WI38 (cell line): ENCODE measurements around the gene MND1.

ENCODE experiments used
- H3K4me3 ChIP-seq: 2 replicates; pipeline ENCODE4 v1.5.1; 2011; ENCODE audit warnings: low read depth, mild to moderate bottlenecking, control low read depth, low read length
- TF ChIP-seq, protein P1 (sequence below): IDR thresholded peaks from 2 replicates; pipeline ENCODE4 v1.5.1; 2012; ENCODE audit warnings: low read depth, mild to moderate bottlenecking, control low read depth, low read length

Gene MND1

GRCh38 chr4:153365003-153365402 is 20.5 kb downstream of the MND1 start:
- TF ChIP-seq, protein P1, sequence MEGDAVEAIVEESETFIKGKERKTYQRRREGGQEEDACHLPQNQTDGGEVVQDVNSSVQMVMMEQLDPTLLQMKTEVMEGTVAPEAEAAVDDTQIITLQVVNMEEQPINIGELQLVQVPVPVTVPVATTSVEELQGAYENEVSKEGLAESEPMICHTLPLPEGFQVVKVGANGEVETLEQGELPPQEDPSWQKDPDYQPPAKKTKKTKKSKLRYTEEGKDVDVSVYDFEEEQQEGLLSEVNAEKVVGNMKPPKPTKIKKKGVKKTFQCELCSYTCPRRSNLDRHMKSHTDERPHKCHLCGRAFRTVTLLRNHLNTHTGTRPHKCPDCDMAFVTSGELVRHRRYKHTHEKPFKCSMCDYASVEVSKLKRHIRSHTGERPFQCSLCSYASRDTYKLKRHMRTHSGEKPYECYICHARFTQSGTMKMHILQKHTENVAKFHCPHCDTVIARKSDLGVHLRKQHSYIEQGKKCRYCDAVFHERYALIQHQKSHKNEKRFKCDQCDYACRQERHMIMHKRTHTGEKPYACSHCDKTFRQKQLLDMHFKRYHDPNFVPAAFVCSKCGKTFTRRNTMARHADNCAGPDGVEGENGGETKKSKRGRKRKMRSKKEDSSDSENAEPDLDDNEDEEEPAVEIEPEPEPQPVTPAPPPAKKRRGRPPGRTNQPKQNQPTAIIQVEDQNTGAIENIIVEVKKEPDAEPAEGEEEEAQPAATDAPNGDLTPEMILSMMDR, result no peak
- H3K4me3 ChIP-seq, result no peak overlapping the region

- H3K4me3 ChIP-seq, result no peak overlapping the region
- TF ChIP-seq, protein P1, result no peak
Measured at GRCh38 chr4:153366486-153366885, 22.0 kb downstream of the MND1 start.

- TF ChIP-seq, protein P1, result no peak
Measured at GRCh38 chr4:153367092-153367491, 22.6 kb downstream of the MND1 start.

DNA sequence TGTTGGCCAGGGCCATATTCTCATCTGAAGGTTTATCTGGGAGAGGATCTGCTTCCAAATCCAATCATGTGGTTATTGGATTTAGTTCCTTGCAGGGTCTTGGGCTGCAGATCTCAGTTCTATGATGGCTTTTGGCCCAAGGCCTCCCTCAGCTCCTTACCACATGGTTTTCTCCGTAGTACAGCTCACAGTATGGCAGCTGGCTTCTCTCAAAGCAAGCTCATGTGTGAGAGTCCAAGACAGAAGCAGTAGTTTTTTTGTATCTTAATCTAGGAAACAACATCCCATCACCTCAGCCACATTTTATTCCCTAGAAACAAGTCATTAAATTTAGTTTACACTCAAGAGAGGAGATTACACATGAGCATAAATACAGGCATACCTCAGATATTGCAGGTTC is 24.5 kb downstream of the MND1 start:
- no peak overlapping the region for H3K4me3 ChIP-seq
- TF ChIP-seq, protein P1, result no peak

More at GRCh38 chr4:153367092-153367491, 22.6 kb downstream of the MND1 start:
- H3K4me3 ChIP-seq, result no peak overlapping the region

DNA sequence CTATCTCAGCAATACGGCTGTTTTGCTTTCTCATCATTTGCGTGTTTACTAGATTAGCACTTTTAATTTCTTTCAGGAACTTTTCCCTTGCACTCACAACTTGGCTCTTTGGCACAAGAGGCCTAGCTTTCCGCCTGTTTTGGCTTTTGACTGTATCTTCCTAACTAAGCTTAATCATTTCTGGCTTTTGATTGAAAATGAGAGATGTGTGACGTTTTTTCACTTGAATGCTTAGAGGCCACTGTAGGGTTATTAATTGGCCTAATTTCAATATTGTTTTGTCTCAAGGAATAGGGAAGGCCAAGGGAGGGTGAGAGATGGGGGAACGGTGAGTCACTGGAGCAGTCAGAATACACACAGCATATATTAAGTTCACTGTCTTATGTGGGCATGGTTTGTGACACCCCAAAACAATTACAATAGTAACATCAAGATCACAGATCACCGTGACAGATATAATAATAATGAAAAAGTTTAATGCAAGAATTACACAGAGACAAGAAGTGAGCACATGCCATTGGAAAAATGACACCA is 27.3 kb downstream of the MND1 start:
- no peak overlapping the region for H3K4me3 ChIP-seq
- TF ChIP-seq, protein P1, result no peak

DNA sequence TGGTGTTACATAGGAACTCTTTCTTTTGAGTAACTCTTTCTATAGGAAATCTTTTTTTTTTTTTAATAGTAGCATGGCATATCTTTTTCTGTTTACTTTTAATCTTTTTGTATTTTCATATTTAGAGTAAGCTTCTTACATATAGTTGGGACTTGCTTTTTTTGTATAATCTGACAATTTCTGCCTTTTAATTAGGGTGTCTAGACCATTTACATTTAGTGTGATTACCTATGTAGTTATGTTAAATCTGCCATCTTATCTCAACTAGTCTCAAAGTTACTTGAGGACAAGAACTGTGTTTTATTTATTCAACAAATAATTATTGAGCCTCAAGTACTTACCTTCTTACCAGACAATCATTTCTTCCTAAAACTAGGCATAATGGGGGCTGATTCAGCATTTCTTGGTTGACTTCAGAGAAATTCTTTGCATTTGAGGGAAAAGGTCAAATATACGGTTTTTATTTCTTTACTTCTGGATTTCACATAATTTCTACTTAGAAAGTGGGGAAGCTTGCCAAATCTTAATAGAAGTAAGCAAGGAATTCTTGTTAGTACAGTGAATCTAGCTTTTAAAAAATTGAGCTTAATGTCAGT is 28.6 kb downstream of the MND1 start:
- TF ChIP-seq, protein P1, result no peak
- no peak overlapping the region for H3K4me3 ChIP-seq

- TF ChIP-seq, protein P1, result no peak
- no peak overlapping the region for H3K4me3 ChIP-seq
Measured at GRCh38 chr4:153374442-153374841, 30.0 kb downstream of the MND1 start.
